ENCODE data around the gene MBIP.

MBIP gene

GRCh38 chr14:36260970-36261640 is 59.3 kb downstream of the MBIP start:
- DNase-seq, result no peak

GRCh38 chr14:36258241-36258640 is 62.2 kb downstream of the MBIP start:
- no peak for DNase-seq

- no peak for DNase-seq
Observed at GRCh38 chr14:36256126-36256801, 64.2 kb downstream of the MBIP start.

GRCh38 chr14:36254020-36254624 is 66.3 kb downstream of the MBIP start:
- no peak for DNase-seq
